Adrenal gland (tissue), 12 donors: Measurements from ENCODE around the gene NACAD. TPM values are rescaled to one million over a fixed set of nuclear protein-coding genes. Genes with fewer than 3 reads are reported as not detected.

Source experiments
- DNase-seq, 7 donors: peaks; one replicate each; pipeline ENCODE4 v3.0.0-alpha.2; 2019 to 2020
- H3K27ac ChIP-seq, 5 donors: fragments of 200-600 bp; sonication (generic) in 4 of 5; 1 replicate in 3 of 5; 2 replicates in 2 of 5; pipeline versions ENCODE4 v1.5.1 to v1.8.0; 2016 to 2020; ENCODE audit warnings: mild to moderate bottlenecking in 1 of 5
- H3K27me3 ChIP-seq: fragments of 200-600 bp; 2 replicates; pipeline ENCODE4 v1.8.0; 2021
- H3K36me3 ChIP-seq, 2 donors: fragments of 200-600 bp; replicated peaks in 1 of 2; 1 replicate in 1 of 2; 2 replicates in 1 of 2; pipeline versions ENCODE4 v1.5.1 to v1.8.0; 2018 to 2022
- H3K4me1 ChIP-seq, 2 donors: fragments of 200-600 bp; replicated peaks in 1 of 2; 1 replicate in 1 of 2; 2 replicates in 1 of 2; pipeline versions ENCODE4 v1.5.1 to v1.8.0; 2018 to 2021
- H3K4me3 ChIP-seq, 4 donors: fragments of 200-600 bp; sonication (generic) in 3 of 4; one replicate each; pipeline ENCODE4 v1.5.1; 2016 to 2018
- H3K9me3 ChIP-seq, 3 donors: fragments of 200-600 bp; sonication (generic) in 1 of 3; replicated peaks in 1 of 3; 1 replicate in 2 of 3; 2 replicates in 1 of 3; pipeline versions ENCODE4 v1.5.1 to v1.8.0; 2016 to 2021
- CTCF ChIP-seq, 6 experiments: fragments of 450-650 bp in 4 of 6; fragments of 200-600 bp in 2 of 6; sonication (generic) in 1 of 6; IDR thresholded peaks; 1 replicate in 5 of 6; 2 replicates in 1 of 6; pipeline versions ENCODE4 v1.5.1 to v1.8.0; 2016 to 2021; ENCODE audit warnings: antibody characterized with exemption in 6 of 6, mild to moderate bottlenecking in 2 of 6, moderate library complexity in 1 of 6
- POLR2A ChIP-seq, 2 donors: fragments of 450-650 bp; IDR thresholded peaks; one replicate each; pipeline ENCODE4 v1.6.1; 2017; ENCODE audit warnings: antibody characterized with exemption in 2 of 2, mild to moderate bottlenecking in 2 of 2, moderate library complexity in 1 of 2
- WGBS, 4 donors: extraction: QIAGEN DNeasy Blood & Tissue Kit in 2 of 4; methylation state at CpG; one replicate each; pipeline versions ENCODE4 v1.1.5 to v1.1.7; 2013 to 2017; 5-methylcytosine and 5-hydroxymethylcytosine counted together
- intact Hi-C, 2 donors: fragments of 100-400 bp; cut with DNase I; formaldehyde crosslinking; loops; one replicate each; pipeline versions ENCODE4 v1.14.1 to v1.15.0; 2022 to 2023
- polyA plus RNA-seq, 3 donors: library from polyadenylated mRNA; stranded (reverse); fragments of 200-250 nt in 2 of 3; fragments of 350-450 nt in 1 of 3; fragmentation: Illumina TruSeq in 1 of 3; extraction: RNeasy Lipid Tissue Mini Kit (QIAGEN cat#74804) in 1 of 3; gene quantifications; one replicate each; pipeline ENCODE4 v1.2.3, GENCODE V29; 2013 to 2014
- total RNA-seq, 9 donors: library from RNA; depleted of rRNA in 4 of 9; stranded (reverse); fragments of >200 nt in 4 of 9; fragments of 120-200 nt in 1 of 9; fragmentation: NEBNext Ultra II Directional in 1 of 9; extraction: Animal tissue kit (Norgen Biotek cat#: 25700) in 1 of 9; gene quantifications; one replicate each; pipeline versions ENCODE4 v1.1.0 to v1.2.4, GENCODE V29; 2013 to 2023
- donor health status: healthy with polysubstance abuse.
- donor health status: Bipolar disorder and iron deficiency.
- donor health status: DM: yes; HTN: yes; CAD: no.
- donor health status: DM: no; HTN: no; CAD: no.
- donor health status: DM: no; HTN: no; CAD: no.
- donor health status: DM: yes; HTN: yes; CAD: no.

The NACAD gene
- total and polyA plus RNA-seq, 12 donors: 0.93 to 12.1 (median 2.4) TPM

GRCh38 chr7:45074528-45075354 lies 14.0 kb downstream of the NACAD start:
- DNase-seq: peak in 1 of 7 donors; percentile 45
- peaks cover 0 to 68% of the 10 kb centered on the region in 2 donors for H3K36me3 ChIP-seq

GRCh38 chr7:45073786-45074527 lies 14.8 kb downstream of the NACAD start:
- Histone ChIP-seq H3K27me3 (no peaks in the 10 kb centered on the region), H3K4me1 (no peaks in the 10 kb centered on the region), H3K27ac (peak overlapping the region in 1 of 5 donors; percentile 26), H3K4me3 (no peak overlapping the region), H3K9me3 (no peaks in the 10 kb centered on the region), H3K36me3 (peaks cover 0 to 75% of the 10 kb centered on the region in 2 donors)
- peak in 2 of 7 donors; percentile 33 to 93 for DNase-seq
- TF ChIP-seq CTCF (IDR thresholded peaks at IDR 0.05) (no peak), POLR2A (IDR thresholded peaks at IDR 0.05) (no peak)
- intact Hi-C loops: no loop called here
- 77 to 85% (median 83%) methylated on average over 5 to 15 of the region's 15 CpGs; no CpG with 5 or more reads in 1 of the 4 donors for WGBS, 4 donors

More at GRCh38 chr7:45074528-45075354, 14.0 kb downstream of the NACAD start:
- intact Hi-C loops: no loop called here
- H3K27ac ChIP-seq: peak overlapping the region in 1 of 5 donors; percentile 26
- no peaks in the 10 kb centered on the region for H3K9me3 ChIP-seq
- no peaks in the 10 kb centered on the region for H3K4me1 ChIP-seq
- 84 to 95% (median 93%) methylated on average over 10 to 16 of the region's 16 CpGs for WGBS, 4 donors
- no peaks in the 10 kb centered on the region for H3K27me3 ChIP-seq
- no peak for TF ChIP-seq CTCF (IDR thresholded peaks at IDR 0.05)
- no peak for TF ChIP-seq POLR2A (IDR thresholded peaks at IDR 0.05)
- H3K4me3 ChIP-seq: no peak overlapping the region

DNA sequence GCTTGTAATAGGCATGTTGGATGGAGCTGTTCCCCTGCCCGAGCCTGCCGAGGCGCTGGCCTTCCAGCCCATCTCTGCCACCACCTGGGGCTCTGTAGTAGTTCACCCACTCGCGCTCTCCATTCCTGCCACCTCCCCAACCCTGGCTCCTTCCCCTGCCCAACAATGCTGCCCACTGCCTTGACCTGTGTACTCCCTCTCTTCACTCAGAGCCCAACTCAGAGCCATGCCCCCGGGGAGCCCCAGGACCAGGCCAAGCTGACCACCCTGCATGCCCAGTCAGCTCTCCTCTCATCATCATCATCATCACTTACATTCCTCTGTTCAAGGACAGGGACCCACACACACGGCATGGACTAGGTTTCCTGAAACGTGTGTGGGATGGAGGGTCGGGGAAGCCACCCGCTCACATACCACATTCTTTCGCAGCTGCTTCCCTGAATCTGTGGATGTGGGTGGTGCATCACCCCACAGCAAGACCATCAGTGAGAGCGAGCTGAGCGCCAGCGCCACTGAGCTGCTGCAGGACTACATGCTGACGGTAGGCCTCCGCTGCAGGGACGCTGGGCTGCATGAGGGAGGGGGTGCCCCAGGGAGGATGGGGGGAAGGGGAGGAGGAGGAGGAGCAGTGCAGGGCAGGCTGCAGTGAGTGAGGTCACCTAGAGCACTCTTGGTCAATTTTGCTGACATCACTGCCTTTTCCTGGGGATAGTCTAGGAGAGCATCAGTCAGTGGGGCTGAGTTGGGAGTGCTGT lies 15.6 kb downstream of the NACAD start:
- intact Hi-C loops: no loop called here
- TF ChIP-seq CTCF (IDR thresholded peaks at IDR 0.05) (no peak), POLR2A (IDR thresholded peaks at IDR 0.05) (no peak)
- peaks cover 0 to 82% of the 10 kb centered on the region in 2 donors for H3K36me3 ChIP-seq

More for the DNA sequence above, 15.6 kb downstream of the NACAD start:
- 76 to 86% (median 83%) methylated on average over 15 to 17 of the region's 17 CpGs for WGBS, 4 donors
- Histone ChIP-seq H3K27ac (peak overlapping the region in 1 of 5 donors; percentile 26), H3K27me3 (no peaks in the 10 kb centered on the region), H3K4me3 (no peak overlapping the region), H3K9me3 (no peaks in the 10 kb centered on the region), H3K4me1 (no peaks in the 10 kb centered on the region)
- DNase-seq: peak in 1 of 7 donors; percentile 60
